Peyer's patch (tissue), 4 donors: ENCODE measurements around the gene GORASP1.

Experiments used
- POLR2A ChIP-seq, 2 donors: fragments of 450-650 bp; IDR thresholded peaks; one replicate each; pipeline ENCODE4 v1.5.1; 2017; ENCODE audit warnings: antibody characterized with exemption in 2 of 2, mild to moderate bottlenecking in 2 of 2, moderate library complexity in 2 of 2
- TF ChIP-seq, protein P1 (sequence below), 6 experiments: fragments of 450-650 bp in 4 of 6; fragments of 200-600 bp in 2 of 6; sonication (generic) in 1 of 6; IDR thresholded peaks; one replicate each; pipeline ENCODE4 v1.5.1; 2017 to 2019; ENCODE audit warnings: antibody characterized with exemption in 6 of 6, mild to moderate bottlenecking in 3 of 6, moderate library complexity in 1 of 6

DNA sequence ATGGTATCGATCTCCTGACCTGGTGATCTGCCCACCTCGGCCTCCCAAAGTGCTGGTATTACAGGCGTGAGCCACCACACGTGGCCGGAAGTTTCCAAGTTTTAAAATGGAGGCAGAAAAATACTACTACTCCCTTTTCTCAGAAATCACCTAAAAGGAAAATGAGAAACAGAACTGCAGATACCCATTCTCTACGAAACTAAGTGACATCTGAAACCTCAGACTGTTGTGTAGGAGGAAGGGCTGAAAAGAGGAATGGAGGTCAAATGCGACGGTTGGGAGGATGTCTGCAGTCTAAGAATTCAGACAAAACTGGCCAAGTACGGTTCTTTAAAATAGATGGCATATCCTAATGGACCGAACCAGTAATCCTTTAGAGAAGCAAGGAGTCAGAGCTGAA, 31.5 kb downstream of the GORASP1 start:
- TF ChIP-seq, protein P1, sequence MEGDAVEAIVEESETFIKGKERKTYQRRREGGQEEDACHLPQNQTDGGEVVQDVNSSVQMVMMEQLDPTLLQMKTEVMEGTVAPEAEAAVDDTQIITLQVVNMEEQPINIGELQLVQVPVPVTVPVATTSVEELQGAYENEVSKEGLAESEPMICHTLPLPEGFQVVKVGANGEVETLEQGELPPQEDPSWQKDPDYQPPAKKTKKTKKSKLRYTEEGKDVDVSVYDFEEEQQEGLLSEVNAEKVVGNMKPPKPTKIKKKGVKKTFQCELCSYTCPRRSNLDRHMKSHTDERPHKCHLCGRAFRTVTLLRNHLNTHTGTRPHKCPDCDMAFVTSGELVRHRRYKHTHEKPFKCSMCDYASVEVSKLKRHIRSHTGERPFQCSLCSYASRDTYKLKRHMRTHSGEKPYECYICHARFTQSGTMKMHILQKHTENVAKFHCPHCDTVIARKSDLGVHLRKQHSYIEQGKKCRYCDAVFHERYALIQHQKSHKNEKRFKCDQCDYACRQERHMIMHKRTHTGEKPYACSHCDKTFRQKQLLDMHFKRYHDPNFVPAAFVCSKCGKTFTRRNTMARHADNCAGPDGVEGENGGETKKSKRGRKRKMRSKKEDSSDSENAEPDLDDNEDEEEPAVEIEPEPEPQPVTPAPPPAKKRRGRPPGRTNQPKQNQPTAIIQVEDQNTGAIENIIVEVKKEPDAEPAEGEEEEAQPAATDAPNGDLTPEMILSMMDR (IDR thresholded peaks at IDR 0.05) = no peak
- TF ChIP-seq POLR2A (IDR thresholded peaks at IDR 0.05) = no peak
